ENCODE results near the gene EIF2B1.

GRCh38 chr12:123670882-123671728, 37.6 kb upstream of the EIF2B1 start, which contains the start of gene TCTN2:
- TF ChIP-seq GLIS3 (CRISPR knock-in tag; IDR thresholded peaks at IDR 0.05): no peak
- TF ChIP-seq SNAI2 (CRISPR knock-in tag; IDR thresholded peaks at IDR 0.05): no peak
- no peak for TF ChIP-seq ZFP3 (CRISPR knock-in tag; IDR thresholded peaks at IDR 0.05)
- TF ChIP-seq PATZ1 (CRISPR knock-in tag; IDR thresholded peaks at IDR 0.05; ENCODE audit: borderline replicate concordance): no peak
- no peak for TF ChIP-seq ZC3H10 (CRISPR knock-in tag; IDR thresholded peaks at IDR 0.05)
- no peak for TF ChIP-seq ARNTL (CRISPR knock-in tag; IDR thresholded peaks at IDR 0.05; ENCODE audit: borderline replicate concordance, low read depth)
- no peak for TF ChIP-seq CSRNP3 (CRISPR knock-in tag; IDR thresholded peaks at IDR 0.05)
- no peak for TF ChIP-seq ZNF8 (CRISPR knock-in tag; IDR thresholded peaks at IDR 0.05)
- no peak for TF ChIP-seq BACH2 (CRISPR knock-in tag; IDR thresholded peaks at IDR 0.05; ENCODE audit: borderline replicate concordance)
